Measurements from ENCODE around the gene CD82. TPM values are rescaled to one million over a fixed set of nuclear protein-coding genes. Genes with fewer than 3 reads are reported as not detected.
"Not testable (repeated sequence)": the region's sequence is repeated elsewhere in the genome, so short reads cannot be mapped to it uniquely, and the experiment has no call there.

CD82 gene
- total RNA-seq, 6 experiments from 2014 or later, result 18.9 to 69.4 (median 48.6) TPM

DNA sequence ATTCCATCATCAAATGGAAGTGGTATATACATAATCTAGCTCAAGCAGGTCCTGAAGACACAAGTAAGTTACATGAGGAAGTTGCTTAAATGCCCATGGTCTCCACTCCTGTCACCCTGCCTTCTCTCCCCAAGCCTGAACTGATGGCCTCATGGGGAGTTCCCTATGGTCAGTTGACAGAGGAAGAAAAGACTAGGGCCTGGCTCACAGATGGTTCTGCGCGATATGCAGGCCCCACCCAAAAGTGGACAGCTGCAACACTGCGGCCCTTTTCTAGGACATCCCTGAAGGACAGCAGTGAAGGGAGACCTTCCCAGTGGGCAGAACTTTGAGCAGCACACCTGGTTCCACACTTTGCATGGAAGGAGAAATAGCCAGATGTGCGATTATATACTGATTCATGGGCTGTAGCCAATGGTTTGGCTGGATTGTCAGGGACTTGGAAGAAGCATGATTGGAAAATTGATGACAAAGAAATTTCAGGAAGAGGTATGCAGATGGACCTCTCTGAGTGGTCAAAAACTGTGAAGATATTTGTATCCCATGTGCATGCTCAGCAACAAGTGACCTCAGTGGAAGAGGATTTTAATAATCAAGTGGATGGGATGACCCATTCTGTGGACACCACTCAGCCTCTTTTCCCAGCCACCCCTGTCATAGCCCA lies 17.3 kb upstream of the CD82 start:
- Histone ChIP-seq H3K4me3 (no peak overlapping the region), H3K4me1 (no peaks in the 10 kb centered on the region), H3K27me3 (no peaks in the 10 kb centered on the region), H3K27ac (no peak overlapping the region), H3K9me3 (no peaks in the 10 kb centered on the region), H3K36me3 (no peaks in the 10 kb centered on the region)
- no peak for TF ChIP-seq POLR2A (IDR thresholded peaks at IDR 0.05)
- TF ChIP-seq, protein P1, sequence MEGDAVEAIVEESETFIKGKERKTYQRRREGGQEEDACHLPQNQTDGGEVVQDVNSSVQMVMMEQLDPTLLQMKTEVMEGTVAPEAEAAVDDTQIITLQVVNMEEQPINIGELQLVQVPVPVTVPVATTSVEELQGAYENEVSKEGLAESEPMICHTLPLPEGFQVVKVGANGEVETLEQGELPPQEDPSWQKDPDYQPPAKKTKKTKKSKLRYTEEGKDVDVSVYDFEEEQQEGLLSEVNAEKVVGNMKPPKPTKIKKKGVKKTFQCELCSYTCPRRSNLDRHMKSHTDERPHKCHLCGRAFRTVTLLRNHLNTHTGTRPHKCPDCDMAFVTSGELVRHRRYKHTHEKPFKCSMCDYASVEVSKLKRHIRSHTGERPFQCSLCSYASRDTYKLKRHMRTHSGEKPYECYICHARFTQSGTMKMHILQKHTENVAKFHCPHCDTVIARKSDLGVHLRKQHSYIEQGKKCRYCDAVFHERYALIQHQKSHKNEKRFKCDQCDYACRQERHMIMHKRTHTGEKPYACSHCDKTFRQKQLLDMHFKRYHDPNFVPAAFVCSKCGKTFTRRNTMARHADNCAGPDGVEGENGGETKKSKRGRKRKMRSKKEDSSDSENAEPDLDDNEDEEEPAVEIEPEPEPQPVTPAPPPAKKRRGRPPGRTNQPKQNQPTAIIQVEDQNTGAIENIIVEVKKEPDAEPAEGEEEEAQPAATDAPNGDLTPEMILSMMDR (IDR thresholded peaks at IDR 0.05), result no peak
- intact Hi-C loops (cut with DNase I), result no loop called here
- WGBS (ENCODE audit: insufficient coverage, low coverage, low lambda C conversion rate, missing lambda C conversion rate), result 60% methylated on average over 1 of the region's 4 CpGs
- DNase-seq (no peak), ATAC-seq (no peak)

DNA sequence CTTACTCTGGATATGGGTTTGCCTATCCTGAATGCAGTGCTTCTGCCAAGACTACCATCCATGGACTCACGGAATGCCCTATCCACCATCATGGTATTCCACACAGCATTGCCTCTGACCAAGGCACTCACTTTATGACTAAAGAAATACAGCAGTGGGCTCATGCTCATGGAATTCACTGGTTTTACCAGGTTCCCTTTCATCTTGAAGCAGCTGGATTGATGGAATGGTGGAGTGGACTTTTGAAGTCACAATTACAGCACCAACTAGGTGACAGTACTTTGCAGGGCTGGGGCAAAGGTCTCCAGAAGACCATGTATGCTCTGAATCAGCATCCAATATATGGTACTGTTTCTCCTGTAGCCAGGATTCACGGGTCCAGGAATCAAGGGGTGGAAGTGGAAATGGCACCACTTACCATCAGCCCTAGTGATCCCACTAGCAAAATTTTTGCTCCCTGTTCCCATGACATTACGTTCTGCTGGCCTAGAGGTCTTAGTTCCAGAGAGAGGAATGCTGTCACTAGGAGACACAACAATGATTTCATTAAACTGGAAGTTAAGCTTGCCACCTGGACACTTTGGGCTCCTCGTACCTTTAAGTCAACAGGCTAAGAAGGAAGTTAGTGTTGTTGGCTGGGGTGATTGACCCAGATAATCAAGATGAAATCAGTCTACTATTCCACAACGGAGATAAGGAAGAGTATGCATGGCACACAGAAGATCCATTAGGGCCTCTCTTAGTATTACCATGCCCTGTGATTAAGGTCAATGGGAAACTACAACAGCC lies 16.3 kb upstream of the CD82 start:
- intact Hi-C loops (cut with DNase I); H3K36me3 ChIP-seq; H3K27me3 ChIP-seq; H3K4me3 ChIP-seq; H3K4me1 ChIP-seq; ATAC-seq; H3K9me3 ChIP-seq; H3K27ac ChIP-seq; DNase-seq: not testable (repeated sequence)
- 83% methylated on average over 4 of the region's 5 CpGs for WGBS (ENCODE audit: insufficient coverage, low coverage, low lambda C conversion rate, missing lambda C conversion rate)

DNA sequence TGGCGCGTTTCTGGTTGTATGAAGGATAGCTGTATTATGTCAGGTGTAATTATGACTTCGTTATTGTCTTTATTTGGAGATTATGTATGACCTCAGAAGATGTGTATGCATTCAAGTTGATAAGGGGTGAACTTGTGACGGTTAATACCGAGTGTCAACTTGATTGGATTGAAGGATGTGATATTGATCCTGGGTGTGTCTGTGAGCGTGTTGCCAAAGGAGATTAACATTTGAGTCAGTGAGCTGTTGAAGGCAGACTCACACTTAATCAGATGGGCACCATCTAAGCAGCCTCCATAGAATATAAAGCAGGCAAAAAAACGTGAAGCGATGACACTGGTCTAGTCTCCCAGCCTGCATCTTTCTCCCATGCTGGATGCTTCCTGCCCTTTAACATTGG lies 15.3 kb upstream of the CD82 start:
- TF ChIP-seq, protein P1 (IDR thresholded peaks at IDR 0.05), result no peak
- TF ChIP-seq POLR2A (IDR thresholded peaks at IDR 0.05), result no peak
- H3K36me3 ChIP-seq, result no peaks in the 10 kb centered on the region
- no peak overlapping the region for H3K4me3 ChIP-seq
- no peaks in the 10 kb centered on the region for H3K27me3 ChIP-seq
- ATAC-seq, result no peak
- no peaks in the 10 kb centered on the region for H3K4me1 ChIP-seq
- H3K9me3 ChIP-seq, result no peaks in the 10 kb centered on the region
- intact Hi-C loops (cut with DNase I), result loop anchor here in 1 of 2 donors (10.0 kb wide), 1 partner anchor 375 kb away; no protein-coding TSS in a partner anchor
- no peak for DNase-seq
- no peak overlapping the region for H3K27ac ChIP-seq
- 60% methylated on average over 8 of the region's 8 CpGs for WGBS (ENCODE audit: insufficient coverage, low coverage, low lambda C conversion rate, missing lambda C conversion rate)

DNA sequence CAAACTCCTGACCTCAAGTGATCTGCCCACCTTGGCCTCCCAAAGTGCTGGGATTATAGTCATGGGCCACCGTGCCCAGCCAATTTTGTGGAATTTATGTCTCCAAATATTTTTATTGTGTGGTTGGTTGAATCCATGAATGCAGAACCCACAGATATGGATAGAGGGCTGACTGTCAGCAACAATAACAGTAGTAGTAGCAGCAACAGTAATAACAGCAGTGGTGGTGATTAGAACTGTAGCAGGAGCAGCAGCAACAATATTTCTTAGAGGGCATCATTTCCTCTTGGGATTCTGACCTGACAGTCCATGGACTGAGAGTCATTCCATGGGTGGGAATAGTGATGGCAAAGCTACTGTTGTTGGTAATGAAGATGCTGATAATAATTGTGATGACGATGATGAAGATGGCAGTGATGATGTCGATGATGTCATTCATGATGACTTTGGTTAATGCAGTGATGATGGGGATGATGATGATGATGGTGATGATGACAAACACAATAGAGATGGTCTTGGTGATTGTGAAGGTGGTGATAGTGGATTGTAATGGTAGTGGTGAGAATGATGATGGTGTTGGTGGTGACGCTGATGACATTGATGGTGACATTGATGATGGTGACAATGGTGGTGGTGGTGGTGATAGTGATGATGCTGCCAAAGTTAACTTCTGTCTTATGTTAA lies 13.9 kb upstream of the CD82 start:
- intact Hi-C loops (cut with DNase I), result loop anchor here in 1 of 2 donors (10.0 kb wide), 1 partner anchor 373 kb away; no protein-coding TSS in a partner anchor
- Histone ChIP-seq H3K9me3 (no peaks in the 10 kb centered on the region), H3K36me3 (no peaks in the 10 kb centered on the region), H3K4me1 (peaks cover 0 to 2% (median 0%) of the 10 kb centered on the region in 4 donors), H3K27me3 (no peaks in the 10 kb centered on the region), H3K27ac (no peak overlapping the region), H3K4me3 (no peak overlapping the region)
- TF ChIP-seq, protein P1 (IDR thresholded peaks at IDR 0.05), result no peak
- TF ChIP-seq POLR2A (IDR thresholded peaks at IDR 0.05), result no peak
- DNase-seq, result no peak
- no peak for ATAC-seq
- 96% methylated on average over 4 of the region's 4 CpGs for WGBS (ENCODE audit: insufficient coverage, low coverage, low lambda C conversion rate, missing lambda C conversion rate)

Measured in right lobe of liver (tissue), 6 donors.